GM06990 (cell line): Measurements from ENCODE around the gene PKM.
"Not testable (repeated sequence)": the region's sequence is repeated elsewhere in the genome, so short reads cannot be mapped to it uniquely, and the experiment has no call there.

Source experiments
- DNase-seq: peaks from one replicate; pipeline ENCODE4 v3.0.0-alpha.2; 2011; ENCODE audit not compliant: insufficient read length; ENCODE audit errors: extremely low read depth
- H3K27me3 ChIP-seq: replicated peaks from 2 replicates; pipeline ENCODE4 v1.6.0; 2011; ENCODE audit warnings: low read length; ENCODE audit not compliant: control insufficient read depth, insufficient read depth
- H3K36me3 ChIP-seq: 2 replicates; pipeline ENCODE4 v1.5.1; 2011; ENCODE audit warnings: low read length; ENCODE audit not compliant: control insufficient read depth, insufficient read depth
- H3K4me3 ChIP-seq: replicated peaks from 2 replicates; pipeline ENCODE4 v1.5.1; 2011; ENCODE audit warnings: low read depth, mild to moderate bottlenecking, control low read depth, low read length
- CTCF ChIP-seq: IDR thresholded peaks from 2 replicates; pipeline ENCODE4 v1.5.1; 2011; ENCODE audit warnings: low read length, control low read depth, mild to moderate bottlenecking, inconsistent platforms; ENCODE audit not compliant: insufficient read depth, poor library complexity, severe bottlenecking

PKM gene

GRCh38 chr15:72231066-72231832 lies at the start of gene PKM:
Gene PKM (minus strand): TSS chr15:72231190. CDS start chr15:72219097, 12,093 bp downstream.
- Histone ChIP-seq H3K36me3 (no peaks in the 10 kb centered on the region), H3K4me3 (peak within 1 kb of the TSS; percentile 76), H3K27me3 (no peaks in the 10 kb centered on the region)
- TF ChIP-seq CTCF: no peak
- peak; percentile 100 for DNase-seq

GRCh38 chr15:72280751-72281150 lies 49.8 kb upstream of the PKM start:
- Histone ChIP-seq H3K36me3 (no peaks in the 10 kb centered on the region), H3K27me3 (no peaks in the 10 kb centered on the region), H3K4me3 (no peak overlapping the region)
- TF ChIP-seq CTCF: no peak
- DNase-seq: no peak

GRCh38 chr15:72278737-72279136 lies 47.7 kb upstream of the PKM start:
- H3K36me3 ChIP-seq: no peaks in the 10 kb centered on the region
- H3K4me3 ChIP-seq: no peak overlapping the region
- no peak for DNase-seq
- TF ChIP-seq CTCF: no peak
- H3K27me3 ChIP-seq: no peaks in the 10 kb centered on the region

GRCh38 chr15:72276326-72276700 lies 45.3 kb upstream of the PKM start:
- Histone ChIP-seq H3K4me3 (no peak overlapping the region), H3K36me3 (no peaks in the 10 kb centered on the region), H3K27me3 (no peaks in the 10 kb centered on the region)
- no peak for DNase-seq
- no peak for TF ChIP-seq CTCF

GRCh38 chr15:72275635-72276325 lies 44.8 kb upstream of the PKM start:
- DNase-seq, H3K27me3 ChIP-seq, H3K36me3 ChIP-seq, H3K4me3 ChIP-seq: not testable (repeated sequence)

- Histone ChIP-seq H3K27me3 (no peaks in the 10 kb centered on the region), H3K36me3 (no peaks in the 10 kb centered on the region), H3K4me3 (peak overlapping the region; percentile 96)
- TF ChIP-seq CTCF: no peak
- DNase-seq: no peak
Observed at GRCh38 chr15:72272997-72273352, 42.0 kb upstream of the PKM start.
